SH-SY5Y (cell line): Measurements from ENCODE around the gene C12orf60.

Source experiments
- GATA2 ChIP-seq: IDR thresholded peaks from 2 replicates; pipeline ENCODE4 v1.6.1; 2011; ENCODE audit warnings: mild to moderate bottlenecking, low read depth, low read length
- GATA3 ChIP-seq: IDR thresholded peaks from 2 replicates; pipeline ENCODE4 v1.6.1; 2011; ENCODE audit warnings: low read depth, mild to moderate bottlenecking, low read length, moderate library complexity

- no peak for TF ChIP-seq GATA2
- no peak for TF ChIP-seq GATA3
Measured at GRCh38 chr12:14773685-14774073, 29.8 kb upstream of the C12orf60 start.
